Measurements from ENCODE around the gene CIAPIN1.
"Not testable (repeated sequence)": the region's sequence is repeated elsewhere in the genome, so short reads cannot be mapped to it uniquely, and the experiment has no call there.

CIAPIN1 gene

GRCh38 chr16:57403965-57404817 is 43.0 kb downstream of the CIAPIN1 start, which contains the start of gene CCL17:
CCL17 (plus strand) TSS chr16:57404767; CDS start chr16:57413933, 9,166 bp downstream.
- no peak for TF ChIP-seq CTCF (IDR thresholded peaks at IDR 0.05; ENCODE audit: borderline replicate concordance, control extremely low read depth, extremely low read depth, insufficient read depth, missing control alignments)
- DNase-seq (ENCODE audit: low spot score) = no peak
- in situ Hi-C loops (cut with MboI; ENCODE audit: low sequenced_read_pairs, unreplicated experiment) = loop anchor here (25.0 kb wide), 1 partner anchor 317 kb away; the partner anchor contains the start of gene CPNE2

DNA sequence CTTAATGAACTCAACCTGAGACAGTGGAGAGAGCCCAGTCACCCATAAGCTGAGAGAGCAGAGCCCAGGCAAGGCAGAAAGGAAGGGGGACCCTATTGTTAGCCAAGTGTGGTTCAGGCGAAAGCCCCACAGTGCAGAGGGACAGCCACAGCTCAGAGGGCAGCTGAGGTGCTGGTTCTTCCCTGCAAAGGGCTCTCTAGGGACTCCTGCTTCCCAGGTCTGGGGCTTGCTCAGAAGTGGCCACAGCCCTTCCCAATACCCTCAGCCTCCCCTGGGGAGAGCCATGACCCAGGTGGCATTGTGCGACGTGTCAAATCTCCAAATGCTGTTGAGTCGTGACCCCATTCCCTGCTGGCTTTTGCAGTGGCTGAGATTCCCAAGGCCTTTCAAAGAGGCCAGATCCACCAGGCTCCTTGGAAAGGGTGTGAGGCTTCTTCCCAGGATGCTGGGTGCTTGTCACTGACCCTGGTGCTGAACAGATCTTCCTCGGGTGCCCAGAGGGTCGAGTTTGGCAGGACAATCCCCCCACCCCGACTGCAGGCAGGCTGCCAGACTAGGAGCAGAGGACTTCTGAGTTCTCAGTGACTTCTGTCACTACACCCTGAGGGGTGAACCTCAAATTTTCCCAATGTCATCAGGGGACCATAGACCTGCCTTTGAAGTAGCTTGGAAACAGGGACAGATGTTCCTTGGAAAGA is 45.1 kb downstream of the CIAPIN1 start:
- DNase-seq (ENCODE audit: low spot score) = no peak
- TF ChIP-seq CTCF (IDR thresholded peaks at IDR 0.05; ENCODE audit: borderline replicate concordance, control extremely low read depth, extremely low read depth, insufficient read depth, missing control alignments) = no peak
- in situ Hi-C loops (cut with MboI; ENCODE audit: low sequenced_read_pairs, unreplicated experiment) = loop anchor here (25.0 kb wide), 1 partner anchor 315 kb away; the partner anchor contains the start of gene CPNE2

- in situ Hi-C loops (cut with MboI; ENCODE audit: low sequenced_read_pairs, unreplicated experiment); DNase-seq (ENCODE audit: low spot score): not testable (repeated sequence)
Measured at GRCh38 chr16:57397493-57397892, 49.7 kb downstream of the CIAPIN1 start.

DNA sequence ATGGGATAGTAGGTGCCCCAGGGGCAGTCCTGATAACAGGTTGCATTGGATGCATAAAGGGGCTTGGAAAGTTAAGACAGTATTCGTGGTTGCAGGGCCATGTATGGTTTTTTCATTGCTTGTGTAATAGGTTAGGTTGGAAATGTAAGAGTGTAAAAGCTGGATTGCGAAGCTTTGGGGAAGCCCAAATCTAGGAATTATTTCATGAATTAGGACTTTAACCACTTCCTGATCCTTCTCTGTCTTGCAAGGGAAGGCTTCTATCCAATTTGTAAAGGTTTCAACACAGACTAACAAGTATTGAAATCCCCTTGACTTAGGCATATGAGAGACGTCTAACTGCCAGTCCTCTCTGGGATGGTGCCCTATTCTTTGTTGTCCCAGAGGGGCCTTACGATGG is 50.4 kb downstream of the CIAPIN1 start:
- TF ChIP-seq CTCF (IDR thresholded peaks at IDR 0.05; ENCODE audit: borderline replicate concordance, control extremely low read depth, extremely low read depth, insufficient read depth, missing control alignments) = no peak
- no peak for DNase-seq (ENCODE audit: low spot score)
- in situ Hi-C loops (cut with MboI; ENCODE audit: low sequenced_read_pairs, unreplicated experiment) = no loop called here

DNA sequence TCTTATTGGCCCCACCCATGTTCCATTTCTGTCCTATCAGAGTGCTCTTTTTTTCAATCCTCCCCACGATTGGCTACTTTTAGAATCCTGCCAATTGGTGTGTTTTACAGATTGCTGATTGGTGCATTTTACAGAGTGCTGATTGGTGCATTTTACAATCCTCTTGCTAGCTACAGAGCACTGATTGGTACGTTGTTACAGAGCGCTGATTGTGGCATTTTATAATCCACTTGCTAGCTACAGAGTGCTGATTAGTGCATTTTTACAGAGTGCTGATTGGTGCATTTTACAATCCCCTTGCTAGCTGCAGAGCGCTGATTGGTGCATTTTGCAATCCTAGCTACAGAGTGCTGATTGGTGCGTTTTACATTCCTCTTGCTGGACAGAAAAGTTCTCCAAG is 52.2 kb downstream of the CIAPIN1 start:
- TF ChIP-seq CTCF (IDR thresholded peaks at IDR 0.05; ENCODE audit: borderline replicate concordance, control extremely low read depth, extremely low read depth, insufficient read depth, missing control alignments) = no peak
- no peak for DNase-seq (ENCODE audit: low spot score)
- in situ Hi-C loops (cut with MboI; ENCODE audit: low sequenced_read_pairs, unreplicated experiment) = no loop called here

- TF ChIP-seq CTCF (IDR thresholded peaks at IDR 0.05; ENCODE audit: borderline replicate concordance, control extremely low read depth, extremely low read depth, insufficient read depth, missing control alignments) = no peak
- DNase-seq (ENCODE audit: low spot score) = no peak
Measured at GRCh38 chr16:57394444-57394843, 52.7 kb downstream of the CIAPIN1 start.

GRCh38 chr16:57392694-57393093 is 54.5 kb downstream of the CIAPIN1 start:
- in situ Hi-C loops (cut with MboI; ENCODE audit: low sequenced_read_pairs, unreplicated experiment) = no loop called here
- DNase-seq (ENCODE audit: low spot score) = no peak
- TF ChIP-seq CTCF (IDR thresholded peaks at IDR 0.05; ENCODE audit: borderline replicate concordance, control extremely low read depth, extremely low read depth, insufficient read depth, missing control alignments) = no peak

More at GRCh38 chr16:57394444-57394843, 52.7 kb downstream of the CIAPIN1 start:
- in situ Hi-C loops (cut with MboI; ENCODE audit: low sequenced_read_pairs, unreplicated experiment) = no loop called here

Data from GM13976 (cell line).